Activated naive CD4-positive, alpha-beta T cell treated with anti-CD3 and anti-CD28 coated beads, Interleukin-2, amount 50 U/mL, for 72 hours (primary cell): ENCODE measurements around the gene TPT1. TPM values are rescaled to one million over a fixed set of nuclear protein-coding genes. Genes with fewer than 3 reads are reported as not detected.
"Not testable (repeated sequence)": the region's sequence is repeated elsewhere in the genome, so short reads cannot be mapped to it uniquely, and the experiment has no call there.

Experiments used
- ATAC-seq, 2 donors: fragments of 150-1000 bp; cut with Tn5 transposase; 2 replicates each; pipeline ENCODE4 v1.10.0; 2021; ENCODE audit warnings: mild to moderate bottlenecking in 2 of 2, moderate library complexity in 2 of 2
- DNase-seq, 2 donors: peaks; one replicate each; pipeline ENCODE4 v3.0.0; 2021 to 2022; ENCODE audit warnings: low spot score in 2 of 2
- H3K27ac Mint-ChIP-seq, 2 donors: one replicate each; pipeline ENCODE4 v1.8.0; 2022; ENCODE audit warnings: mild to moderate bottlenecking in 2 of 2, mixed read lengths in 2 of 2
- H3K36me3 Mint-ChIP-seq, 2 donors: one replicate each; pipeline ENCODE4 v1.8.0; 2022; ENCODE audit warnings: mixed read lengths in 2 of 2
- H3K9me3 Mint-ChIP-seq, 2 donors: one replicate each; pipeline ENCODE4 v1.8.0; 2022; ENCODE audit warnings: mixed read lengths in 2 of 2
- total RNA-seq, 2 donors: library from RNA; stranded (reverse); gene quantifications; one replicate each; pipeline ENCODE4 v1.2.3, GENCODE V29; 2022

The TPT1 gene
- total RNA-seq, 2 donors from 2014 or later, result 2,995 to 3,818 TPM

GRCh38 chr13:45300190-45300985, 40.6 kb downstream of the TPT1 start:
- DNase-seq, result no peak
- ATAC-seq, result no peak
- Mint-ChIP-seq H3K27ac (no peak overlapping the region), H3K9me3 (no peaks in the 10 kb centered on the region), H3K36me3 (no peaks in the 10 kb centered on the region)

DNA sequence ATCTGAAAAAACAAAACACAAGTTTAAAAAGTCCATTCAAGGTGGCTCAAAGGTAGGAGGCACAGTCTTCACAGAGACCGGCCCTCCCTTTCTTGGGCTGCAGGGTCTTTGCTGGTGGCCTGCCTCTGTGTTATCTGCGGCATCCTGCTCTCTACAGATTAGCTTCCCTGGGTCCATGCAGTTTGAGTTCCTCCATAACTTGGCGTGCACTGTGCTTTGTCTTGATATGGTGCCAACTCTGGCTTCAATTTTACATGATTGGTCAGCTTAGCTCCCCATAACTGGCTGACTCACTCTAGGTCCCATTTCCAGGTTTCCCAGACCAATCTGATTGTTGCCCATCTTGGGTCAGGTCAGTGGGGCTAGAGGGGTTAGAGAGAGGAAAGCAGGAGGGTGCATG, 41.8 kb downstream of the TPT1 start:
- H3K27ac Mint-ChIP-seq, result no peak overlapping the region
- ATAC-seq, result no peak
- no peak for DNase-seq
- H3K36me3 Mint-ChIP-seq, result no peaks in the 10 kb centered on the region
- H3K9me3 Mint-ChIP-seq, result no peaks in the 10 kb centered on the region

DNA sequence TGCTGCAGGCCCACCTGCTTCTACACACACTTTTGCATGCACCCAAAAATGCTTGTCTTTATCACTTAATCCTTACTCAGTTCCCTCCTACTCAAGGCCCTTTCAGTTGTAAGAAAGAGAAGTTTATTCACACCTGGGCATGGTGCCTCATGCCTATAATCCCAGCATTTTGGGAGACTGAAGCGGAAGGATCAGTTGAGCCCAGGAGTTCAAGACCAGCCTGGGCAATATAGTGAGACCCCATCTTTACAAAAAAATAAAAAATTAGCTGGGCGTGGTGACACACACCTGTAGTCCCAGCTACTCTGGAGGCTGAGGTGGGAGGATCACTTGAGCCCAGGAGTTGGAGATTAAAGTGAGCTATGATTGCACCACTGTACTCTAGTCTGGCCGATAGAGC, 42.4 kb downstream of the TPT1 start:
- not testable (repeated sequence) for DNase-seq

DNA sequence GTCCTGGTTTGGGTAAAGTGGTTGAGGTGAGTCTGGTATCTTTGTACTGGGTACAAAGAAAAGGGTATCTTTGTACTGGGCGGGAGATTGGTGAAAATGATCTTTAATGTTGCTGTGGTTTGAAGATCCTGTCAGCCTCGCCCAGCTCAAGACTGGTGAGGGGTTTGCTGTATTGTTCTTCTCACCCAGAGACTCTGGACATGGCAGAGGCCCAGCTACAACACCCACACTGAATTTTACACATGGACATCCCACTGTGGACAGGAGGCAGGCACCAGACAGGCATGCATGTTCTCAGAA, 42.8 kb downstream of the TPT1 start:
- H3K9me3 Mint-ChIP-seq, result no peaks in the 10 kb centered on the region
- H3K27ac Mint-ChIP-seq, result no peak overlapping the region
- no peak for DNase-seq
- peak in 1 of 2 donors; percentile 53 for ATAC-seq
- no peaks in the 10 kb centered on the region for H3K36me3 Mint-ChIP-seq

More for the DNA sequence above, 42.4 kb downstream of the TPT1 start:
- not testable (repeated sequence) for ATAC-seq, H3K9me3 Mint-ChIP-seq, H3K27ac Mint-ChIP-seq, H3K36me3 Mint-ChIP-seq

GRCh38 chr13:45297456-45298205, 43.4 kb downstream of the TPT1 start:
- peak in 1 of 2 donors; percentile 27 for DNase-seq
- Mint-ChIP-seq H3K27ac (peak overlapping the region in 1 of 2 donors; percentile 78), H3K9me3 (no peaks in the 10 kb centered on the region), H3K36me3 (no peaks in the 10 kb centered on the region)
- peak; percentile 81 to 91 for ATAC-seq

GRCh38 chr13:45296259-45296658, 44.7 kb downstream of the TPT1 start:
- Mint-ChIP-seq H3K36me3 (no peaks in the 10 kb centered on the region), H3K27ac (peak overlapping the region in 1 of 2 donors; percentile 49), H3K9me3 (no peaks in the 10 kb centered on the region)
- DNase-seq (no peak), ATAC-seq (no peak)

DNA sequence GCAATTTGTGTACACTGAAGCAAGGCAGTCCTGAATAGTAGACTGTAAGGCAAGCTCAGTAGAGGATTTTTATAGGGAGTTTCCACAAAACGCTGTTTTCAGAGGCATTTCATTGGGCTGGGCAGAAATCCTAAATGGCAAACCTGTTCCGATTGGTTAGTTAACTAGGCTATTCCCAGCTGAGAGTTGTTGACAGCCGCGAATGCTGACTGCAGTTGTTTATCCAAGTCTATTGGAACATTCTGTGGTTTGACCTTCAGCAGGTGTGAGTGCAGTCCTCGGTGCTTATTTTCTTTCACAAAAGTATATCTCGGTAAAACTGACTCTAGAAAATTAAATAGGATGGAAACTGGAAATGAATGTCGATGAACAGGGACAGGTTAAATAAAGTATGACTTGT, 45.4 kb downstream of the TPT1 start:
- Mint-ChIP-seq H3K9me3 (no peaks in the 10 kb centered on the region), H3K36me3 (no peaks in the 10 kb centered on the region), H3K27ac (peak overlapping the region in 1 of 2 donors; percentile 49)
- no peak for DNase-seq
- ATAC-seq, result no peak

DNA sequence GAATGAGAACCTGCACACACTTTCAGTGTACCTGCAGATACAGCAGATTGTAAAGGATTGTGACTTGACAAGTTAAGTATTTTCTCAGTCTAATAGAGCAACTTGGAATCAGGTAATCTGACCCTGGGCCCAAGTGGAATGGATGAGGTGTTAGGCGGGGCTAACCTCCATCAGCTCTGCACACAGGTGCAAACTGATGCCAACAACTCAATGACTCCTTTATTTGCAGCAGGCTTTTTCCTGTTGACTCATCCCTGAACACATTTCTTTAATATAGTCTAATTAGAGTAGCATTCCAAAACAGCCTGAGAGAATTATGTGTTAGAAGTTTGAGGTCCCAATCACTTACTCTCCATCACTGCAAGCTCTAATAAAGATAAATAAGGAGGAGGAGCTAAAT, 48.8 kb downstream of the TPT1 start:
- ATAC-seq (no peak), DNase-seq (no peak)
- Mint-ChIP-seq H3K36me3 (no peaks in the 10 kb centered on the region), H3K27ac (no peak overlapping the region), H3K9me3 (no peaks in the 10 kb centered on the region)

- Mint-ChIP-seq H3K27ac (no peak overlapping the region), H3K36me3 (peaks cover 0 to 5% of the 10 kb centered on the region in 2 donors), H3K9me3 (no peaks in the 10 kb centered on the region)
- DNase-seq (no peak), ATAC-seq (no peak)
Measured at GRCh38 chr13:45289936-45290563, 50.9 kb downstream of the TPT1 start.

Other genes with a start within 250 kb of the TPT1 start
- gene GTF2F2, start 220.7 kb downstream of the TPT1 start, total RNA-seq, result 10 to 100 TPM; 20.4 to 23.3 TPM
- gene KCTD4, start 140.1 kb downstream of the TPT1 start, total RNA-seq, result not detected
- gene SLC25A30, start 77.2 kb upstream of the TPT1 start, total RNA-seq, result 10 to 100 TPM; 10.5 to 19.7 TPM
- gene COG3, start 123.8 kb upstream of the TPT1 start, total RNA-seq, result 10 to 100 TPM; 18.6 to 20.6 TPM